CD4-positive, CD25-positive, alpha-beta regulatory T cell (primary cell): ENCODE data around the gene MRPL44. TPM values are rescaled to one million over a fixed set of nuclear protein-coding genes. Genes with fewer than 3 reads are reported as not detected.

ENCODE experiments used
- ATAC-seq, 2 donors: fragments of 150-1000 bp; cut with Tn5 transposase; one replicate each; pipeline ENCODE4 v1.10.0; 2021; ENCODE audit warnings: low read depth in 2 of 2, moderate number of reproducible peaks in 2 of 2, moderate library complexity in 1 of 2
- DNase-seq, 3 donors: peaks; one replicate each; pipeline versions ENCODE4 v3.0.0 to v3.0.0-alpha.2; 2012 to 2022; ENCODE audit warnings: mixed read lengths in 1 of 3
- H3K27ac ChIP-seq: one replicate; pipeline ENCODE4 v1.7.0; 2013; ENCODE audit warnings: mild to moderate bottlenecking, low read length; ENCODE audit not compliant: insufficient read depth, poor library complexity, severe bottlenecking
- H3K27me3 ChIP-seq: one replicate; pipeline ENCODE4 v1.7.0; 2013; ENCODE audit warnings: low read length; ENCODE audit not compliant: control insufficient read depth, insufficient read depth
- H3K36me3 ChIP-seq: one replicate; pipeline ENCODE4 v1.7.0; 2013; ENCODE audit warnings: mild to moderate bottlenecking, low read length, moderate library complexity; ENCODE audit not compliant: control insufficient read depth, insufficient read depth
- H3K4me1 ChIP-seq: 2 replicates; pipeline ENCODE4 v1.7.0; 2013; ENCODE audit warnings: mild to moderate bottlenecking, low read length; ENCODE audit not compliant: insufficient read depth, control insufficient read depth, poor library complexity, severe bottlenecking
- H3K4me3 ChIP-seq: one replicate; pipeline ENCODE4 v1.7.0; 2013; ENCODE audit warnings: low read depth, mild to moderate bottlenecking, low read length, moderate library complexity
- H3K9me3 ChIP-seq, 2 experiments: 1 replicate in 1 of 2; 2 replicates in 1 of 2; pipeline ENCODE4 v1.7.0; 2013; ENCODE audit warnings: low read length in 2 of 2, mild to moderate bottlenecking in 1 of 2, moderate library complexity in 1 of 2; ENCODE audit not compliant: control insufficient read depth in 2 of 2
- H3K27ac Mint-ChIP-seq, 3 donors: one replicate each; pipeline ENCODE4 v1.8.0; 2020 to 2022; ENCODE audit warnings: mild to moderate bottlenecking in 3 of 3, mixed read lengths in 3 of 3, moderate library complexity in 2 of 3
- H3K27me3 Mint-ChIP-seq: one replicate; pipeline ENCODE4 v1.8.0; 2022; ENCODE audit warnings: mild to moderate bottlenecking, mixed read lengths
- H3K36me3 Mint-ChIP-seq: one replicate; pipeline ENCODE4 v1.8.0; 2020; ENCODE audit warnings: mixed read lengths
- H3K4me1 Mint-ChIP-seq, 4 donors: one replicate each; pipeline ENCODE4 v1.8.0; 2020 to 2022; ENCODE audit warnings: mixed read lengths in 4 of 4, mild to moderate bottlenecking in 1 of 4
- H3K4me3 Mint-ChIP-seq, 4 donors: one replicate each; pipeline ENCODE4 v1.8.0; 2020 to 2022; ENCODE audit warnings: mild to moderate bottlenecking in 4 of 4, mixed read lengths in 4 of 4, moderate library complexity in 3 of 4
- H3K9me3 Mint-ChIP-seq, 7 donors: one replicate each; pipeline ENCODE4 v1.8.0; 2020 to 2022; ENCODE audit warnings: mixed read lengths in 7 of 7, mild to moderate bottlenecking in 3 of 7, moderate library complexity in 2 of 7
- polyA plus RNA-seq, 4 donors: library from polyadenylated mRNA; unstranded; fragments of 300-500 nt; fragmentation: Illumina TruSeq; gene quantifications; one replicate each; pipeline ENCODE4 v1.2.3, GENCODE V29; 2021
- total RNA-seq: library from RNA; stranded (reverse); gene quantifications from one replicate; pipeline ENCODE4 v1.2.3, GENCODE V29; 2022

Gene MRPL44
- total RNA-seq (27.4 TPM), polyA plus RNA-seq (10 to 100 TPM; 36.6 to 46.5 (median 41.8) TPM)

DNA sequence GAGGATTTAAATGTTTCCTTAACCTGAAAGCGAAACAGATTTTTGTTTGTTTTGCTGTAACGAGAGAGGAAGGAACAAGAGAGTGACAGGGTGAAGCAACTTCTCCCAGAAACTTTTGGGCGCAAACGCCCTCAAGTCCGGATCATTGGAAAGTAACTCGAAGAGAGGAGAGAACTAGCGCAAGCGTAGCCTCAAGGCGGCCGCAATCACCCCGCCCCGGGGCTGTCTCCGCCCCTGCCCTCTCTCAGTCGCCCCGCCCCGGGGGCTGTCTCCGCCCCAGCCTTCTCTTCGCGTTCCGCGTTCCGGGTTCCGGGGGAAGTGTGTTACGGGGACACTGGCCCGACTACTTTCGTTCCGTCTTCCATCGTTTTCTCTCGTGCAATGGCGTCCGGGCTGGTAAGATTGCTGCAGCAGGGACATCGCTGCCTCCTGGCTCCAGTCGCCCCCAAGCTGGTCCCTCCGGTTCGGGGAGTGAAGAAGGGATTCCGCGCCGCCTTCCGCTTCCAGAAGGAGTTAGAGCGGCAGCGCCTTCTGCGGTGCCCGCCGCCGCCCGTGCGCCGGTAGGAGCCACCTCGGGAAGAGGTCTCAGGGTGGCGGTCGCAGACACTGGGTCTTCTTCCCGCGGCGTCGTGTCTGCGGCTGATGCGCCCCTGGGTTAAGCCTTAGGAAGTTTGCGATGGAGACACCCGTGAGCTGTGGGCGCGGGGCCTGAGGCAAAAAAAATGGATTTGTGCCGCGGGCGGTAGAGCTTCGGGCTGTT is at the start of gene MRPL44:
TSS of gene MRPL44 (plus strand) at position 372 of the 760 bp plus-strand sequence. CDS start at position 382, 10 bp downstream.
- Mint-ChIP-seq H3K9me3 (peaks cover 0 to 3% (median 0%) of the 10 kb centered on the region in 7 donors), H3K27me3 (peaks cover 4% of the 10 kb centered on the region), H3K36me3 (peaks cover 24% of the 10 kb centered on the region), H3K4me1 (peaks cover 42 to 70% (median 58%) of the 10 kb centered on the region in 4 donors), H3K4me3 (peak within 1 kb of the TSS; percentile 94 to 100 (median 96)), H3K27ac (peak within 1 kb of the TSS; percentile 97 to 98 (median 98))
- Histone ChIP-seq H3K36me3 (peaks cover 9% of the 10 kb centered on the region), H3K9me3 (no peaks in the 10 kb centered on the region), H3K4me1 (peaks cover 51% of the 10 kb centered on the region), H3K27ac (peak within 1 kb of the TSS; percentile 73), H3K4me3 (peak within 1 kb of the TSS; percentile 98), H3K27me3 (no peaks in the 10 kb centered on the region)
- DNase-seq (peak; percentile 91 to 96 (median 96)), ATAC-seq (peak; percentile 99 to 100)

DNA sequence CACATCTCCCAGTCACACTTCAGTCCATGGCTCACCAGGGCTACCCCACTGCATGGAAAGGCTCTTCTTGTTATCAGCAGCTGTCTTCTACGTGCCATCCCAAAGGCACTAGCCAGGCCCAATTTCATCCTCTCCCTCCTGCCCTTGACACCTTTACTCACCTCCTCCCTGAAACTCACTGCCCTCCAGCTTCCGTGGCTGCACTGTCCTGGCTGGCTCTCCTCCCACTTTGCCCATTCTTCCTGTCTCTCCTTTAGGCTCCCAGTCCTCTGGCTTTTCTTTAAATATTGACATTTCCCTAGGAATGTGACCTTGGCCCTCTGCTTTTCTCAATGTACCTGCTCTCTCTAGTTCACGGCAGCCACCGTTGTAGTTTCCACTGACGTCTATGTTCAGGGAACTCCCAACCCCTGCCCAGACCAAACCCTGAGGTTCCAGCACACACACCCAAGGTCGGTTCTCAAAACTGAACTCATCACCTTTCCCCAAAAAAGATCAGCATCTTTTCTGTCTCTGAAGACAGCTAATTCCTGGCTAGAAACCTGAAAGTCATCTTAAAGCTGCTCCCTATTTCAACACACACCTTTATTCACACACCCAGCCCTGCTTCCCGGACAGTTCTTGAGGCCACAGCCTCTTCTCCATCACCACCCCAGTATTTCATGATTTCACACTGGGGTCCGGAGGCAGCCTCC is 48.8 kb upstream of the MRPL44 start:
- ATAC-seq = no peak
- Mint-ChIP-seq H3K27ac (peak overlapping the region; percentile 60 to 87 (median 83)), H3K4me1 (peaks cover 0 to 24% (median 16%) of the 10 kb centered on the region in 4 donors), H3K4me3 (no peak overlapping the region), H3K27me3 (no peaks in the 10 kb centered on the region), H3K9me3 (no peaks in the 10 kb centered on the region), H3K36me3 (peaks cover 30% of the 10 kb centered on the region)
- no peak overlapping the region for H3K4me3 ChIP-seq
- H3K36me3 ChIP-seq = peaks cover 24% of the 10 kb centered on the region
- H3K27me3 ChIP-seq = no peaks in the 10 kb centered on the region
- H3K9me3 ChIP-seq = no peaks in the 10 kb centered on the region
- no peaks in the 10 kb centered on the region for H3K4me1 ChIP-seq
- no peak for DNase-seq
- no peak overlapping the region for H3K27ac ChIP-seq

- Histone ChIP-seq H3K4me3 (no peak overlapping the region), H3K27me3 (no peaks in the 10 kb centered on the region), H3K9me3 (no peaks in the 10 kb centered on the region), H3K36me3 (peaks cover 21% of the 10 kb centered on the region), H3K4me1 (no peaks in the 10 kb centered on the region), H3K27ac (no peak overlapping the region)
- Mint-ChIP-seq H3K9me3 (no peaks in the 10 kb centered on the region), H3K4me3 (no peak overlapping the region), H3K27ac (peak overlapping the region in 2 of 3 donors; percentile 60 to 83), H3K36me3 (peaks cover 30% of the 10 kb centered on the region), H3K4me1 (peaks cover 0 to 24% (median 16%) of the 10 kb centered on the region in 4 donors), H3K27me3 (no peaks in the 10 kb centered on the region)
- DNase-seq (no peak), ATAC-seq (no peak)
Observed at GRCh38 chr2:223909001-223909741, 48.1 kb upstream of the MRPL44 start.

- no peak overlapping the region for H3K4me3 Mint-ChIP-seq
- no peaks in the 10 kb centered on the region for H3K9me3 Mint-ChIP-seq
- Histone ChIP-seq H3K36me3 (peaks cover 39% of the 10 kb centered on the region), H3K4me1 (no peaks in the 10 kb centered on the region), H3K27ac (no peak overlapping the region), H3K4me3 (no peak overlapping the region), H3K9me3 (no peaks in the 10 kb centered on the region), H3K27me3 (no peaks in the 10 kb centered on the region)
- DNase-seq (no peak), ATAC-seq (no peak)
- H3K36me3 Mint-ChIP-seq = peaks cover 36% of the 10 kb centered on the region
- no peaks in the 10 kb centered on the region for H3K27me3 Mint-ChIP-seq
- H3K27ac Mint-ChIP-seq = no peak overlapping the region
- peaks cover 4 to 24% (median 13%) of the 10 kb centered on the region in 4 donors for H3K4me1 Mint-ChIP-seq
Observed at GRCh38 chr2:223914324-223914723, 42.9 kb upstream of the MRPL44 start.

- Mint-ChIP-seq H3K27ac (no peak overlapping the region), H3K27me3 (no peaks in the 10 kb centered on the region), H3K4me1 (peaks cover 4 to 20% (median 14%) of the 10 kb centered on the region in 4 donors), H3K36me3 (peaks cover 28% of the 10 kb centered on the region), H3K4me3 (no peak overlapping the region), H3K9me3 (no peaks in the 10 kb centered on the region)
- H3K9me3 ChIP-seq = no peaks in the 10 kb centered on the region
- no peaks in the 10 kb centered on the region for H3K4me1 ChIP-seq
- no peaks in the 10 kb centered on the region for H3K27me3 ChIP-seq
- H3K27ac ChIP-seq = no peak overlapping the region
- peaks cover 39% of the 10 kb centered on the region for H3K36me3 ChIP-seq
- H3K4me3 ChIP-seq = no peak overlapping the region
- no peak for ATAC-seq
- DNase-seq = no peak
Observed at GRCh38 chr2:223915071-223915470, 42.2 kb upstream of the MRPL44 start.

GRCh38 chr2:223916181-223916920 is 40.9 kb upstream of the MRPL44 start:
- Mint-ChIP-seq H3K4me1 (peaks cover 4 to 23% (median 11%) of the 10 kb centered on the region in 4 donors), H3K9me3 (no peaks in the 10 kb centered on the region), H3K36me3 (peaks cover 19% of the 10 kb centered on the region), H3K4me3 (no peak overlapping the region), H3K27ac (no peak overlapping the region), H3K27me3 (no peaks in the 10 kb centered on the region)
- H3K36me3 ChIP-seq = peaks cover 31% of the 10 kb centered on the region
- H3K9me3 ChIP-seq = no peaks in the 10 kb centered on the region
- H3K4me1 ChIP-seq = no peaks in the 10 kb centered on the region
- ATAC-seq (no peak), DNase-seq (no peak)
- H3K4me3 ChIP-seq = no peak overlapping the region
- H3K27ac ChIP-seq = no peak overlapping the region
- H3K27me3 ChIP-seq = no peaks in the 10 kb centered on the region

DNA sequence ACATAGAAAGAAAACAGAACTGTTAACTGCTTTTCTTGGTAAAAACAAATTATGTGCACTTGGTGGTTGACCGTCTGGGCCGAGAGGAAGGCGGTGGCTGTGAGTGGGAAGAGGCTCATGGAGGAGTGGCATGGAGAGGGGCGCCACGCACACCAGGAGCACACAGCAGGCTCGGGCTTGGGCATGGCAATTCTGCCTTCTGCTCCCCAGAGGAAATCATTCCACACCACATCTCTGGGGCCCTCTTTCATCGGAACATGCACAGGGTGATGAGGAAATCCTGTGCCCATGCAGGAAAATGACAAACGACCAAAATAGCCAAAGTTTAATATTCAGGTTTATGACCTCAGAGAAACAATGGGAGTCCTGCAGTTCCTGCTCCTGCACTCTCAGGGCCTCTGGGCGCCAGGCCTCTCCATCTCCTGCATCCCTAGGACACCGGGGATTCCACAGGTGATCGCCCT is 38.6 kb upstream of the MRPL44 start:
- Histone ChIP-seq H3K27me3 (no peaks in the 10 kb centered on the region), H3K4me1 (no peaks in the 10 kb centered on the region), H3K4me3 (no peak overlapping the region), H3K9me3 (no peaks in the 10 kb centered on the region), H3K27ac (no peak overlapping the region), H3K36me3 (peaks cover 25% of the 10 kb centered on the region)
- no peak for DNase-seq
- ATAC-seq = no peak
- H3K9me3 Mint-ChIP-seq = no peaks in the 10 kb centered on the region
- H3K4me1 Mint-ChIP-seq = peaks cover 5 to 25% (median 15%) of the 10 kb centered on the region in 4 donors
- no peak overlapping the region for H3K4me3 Mint-ChIP-seq
- H3K27me3 Mint-ChIP-seq = no peaks in the 10 kb centered on the region
- H3K27ac Mint-ChIP-seq = peak overlapping the region in 1 of 3 donors; percentile 20
- peaks cover 23% of the 10 kb centered on the region for H3K36me3 Mint-ChIP-seq
